B cell (primary cell): Measurements from ENCODE around the gene SLC43A1.

Source experiments
- CTCF ChIP-seq: fragments of 200-600 bp; IDR thresholded peaks from one replicate; pipeline ENCODE4 v1.8.0; 2022; ENCODE audit warnings: antibody characterized with exemption, mild to moderate bottlenecking
- EZH2 ChIP-seq: IDR thresholded peaks from 2 replicates; pipeline ENCODE4 v1.6.1; 2012; ENCODE audit warnings: borderline replicate concordance, low read depth, mild to moderate bottlenecking, moderate library complexity, low read length; ENCODE audit not compliant: insufficient read depth, poor library complexity, severe bottlenecking

- no peak for TF ChIP-seq CTCF
- no peak for TF ChIP-seq EZH2
Observed at GRCh38 chr11:57440744-57441414, 74.6 kb downstream of the SLC43A1 start.
